ENCODE measurements around the gene RAD54L.
A peak's percentile ranks its signal among the peaks of the same experiment; 100 is the strongest.
"Not testable (repeated sequence)": the region's sequence is repeated elsewhere in the genome, so short reads cannot be mapped to it uniquely, and the experiment has no call there.

RAD54L gene

DNA sequence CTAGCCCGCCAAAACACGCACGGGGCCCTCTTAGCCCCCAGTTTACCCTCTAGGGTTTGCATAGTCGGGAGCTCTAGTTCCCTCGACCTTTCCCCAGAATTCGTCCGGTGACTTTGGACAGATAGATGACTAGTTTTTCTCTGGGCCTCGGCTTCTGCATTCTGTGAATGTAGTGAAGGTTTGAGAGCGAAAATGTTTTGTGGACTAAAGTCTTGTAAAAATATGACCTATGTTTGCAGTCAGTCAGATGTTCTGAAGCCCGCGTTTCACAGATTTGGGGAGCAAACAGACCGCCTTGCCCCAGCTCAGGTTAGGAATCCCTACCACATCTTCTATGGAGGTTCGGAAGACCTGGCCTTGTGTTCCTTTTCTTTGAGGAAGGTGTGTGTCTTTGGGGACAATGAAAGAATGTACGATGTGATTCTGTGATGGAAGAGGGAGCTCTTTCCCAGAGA is 56.3 kb downstream of the RAD54L start:
- peaks cover 7% of the 10 kb centered on the region for H3K36me3 Mint-ChIP-seq
- no peak for DNase-seq (ENCODE audit: low spot score in 2 of 2)
- H3K27ac Mint-ChIP-seq = peak overlapping the region; percentile 96
- no peaks in the 10 kb centered on the region for H3K27me3 Mint-ChIP-seq
- H3K4me3 Mint-ChIP-seq = peak overlapping the region; percentile 91
- peaks cover 39% of the 10 kb centered on the region for H3K4me1 Mint-ChIP-seq
- no peak for ATAC-seq (ENCODE audit: low read depth)
- no peaks in the 10 kb centered on the region for H3K9me3 Mint-ChIP-seq

DNA sequence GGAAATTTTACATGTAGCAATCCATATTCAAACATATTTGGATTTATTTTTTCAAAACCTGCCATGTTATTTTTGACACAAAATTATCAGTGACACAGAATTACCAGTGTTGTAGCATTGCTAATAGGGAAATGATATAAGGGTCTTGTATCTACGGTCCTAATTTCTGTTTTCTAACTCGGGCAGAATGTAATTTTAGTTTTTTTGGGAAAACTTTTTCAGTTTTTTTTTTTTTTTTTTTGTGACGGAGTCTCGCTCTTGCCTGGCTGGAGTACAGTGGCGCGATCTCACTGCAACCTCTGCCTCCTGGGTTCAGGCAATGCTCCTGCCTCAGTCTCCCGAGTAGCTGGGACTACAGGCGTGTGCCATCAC is 58.6 kb downstream of the RAD54L start:
- Mint-ChIP-seq H3K4me3 (peak overlapping the region; percentile 62), H3K9me3 (no peaks in the 10 kb centered on the region), H3K36me3 (peaks cover 12% of the 10 kb centered on the region), H3K27me3 (no peaks in the 10 kb centered on the region), H3K4me1 (peaks cover 32% of the 10 kb centered on the region), H3K27ac (no peak overlapping the region)
- ATAC-seq (ENCODE audit: low read depth) (no peak), DNase-seq (ENCODE audit: low spot score in 2 of 2) (no peak)

DNA sequence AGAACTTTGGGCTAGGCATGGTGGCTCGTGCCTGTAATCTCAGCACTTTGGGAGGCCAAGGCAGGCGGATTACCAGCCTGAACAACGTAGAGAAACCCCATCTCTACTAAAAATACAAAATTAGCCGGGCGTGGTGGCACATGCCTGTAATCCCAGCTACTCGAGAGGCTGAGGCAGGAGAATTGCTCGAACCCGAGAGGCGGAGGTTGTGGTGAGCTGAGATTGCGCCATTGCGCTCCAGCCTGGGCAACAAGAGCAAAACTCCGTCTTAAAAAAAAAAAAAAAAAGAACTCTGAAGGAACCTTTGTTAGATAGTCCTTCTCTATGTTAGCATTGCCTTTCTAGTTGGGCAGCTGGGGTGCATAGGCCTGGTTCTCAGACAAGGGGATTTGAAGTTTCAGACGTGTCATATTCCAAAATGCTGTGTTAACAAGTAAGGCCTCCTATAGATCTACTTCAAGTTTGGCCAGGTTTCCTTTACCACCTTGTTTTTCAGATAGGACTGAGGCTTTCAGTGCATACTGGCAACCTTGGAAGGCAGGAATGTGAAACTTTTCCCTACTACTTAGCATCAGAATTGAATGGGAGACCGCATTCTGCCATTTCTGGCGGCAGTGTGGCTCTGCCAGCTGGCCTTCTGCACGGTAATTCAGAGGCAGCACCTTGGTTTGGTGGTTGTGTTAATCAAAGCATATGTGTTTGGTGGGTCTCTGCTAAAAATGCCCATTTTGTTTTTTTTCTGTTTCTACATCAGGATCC is 62.0 kb downstream of the RAD54L start:
- DNase-seq (ENCODE audit: low spot score in 2 of 2) = no peak
- Mint-ChIP-seq H3K27ac (no peak overlapping the region), H3K9me3 (no peaks in the 10 kb centered on the region), H3K4me1 (peaks cover 19% of the 10 kb centered on the region), H3K36me3 (peaks cover 17% of the 10 kb centered on the region), H3K4me3 (no peak overlapping the region), H3K27me3 (no peaks in the 10 kb centered on the region)
- no peak for ATAC-seq (ENCODE audit: low read depth)

DNA sequence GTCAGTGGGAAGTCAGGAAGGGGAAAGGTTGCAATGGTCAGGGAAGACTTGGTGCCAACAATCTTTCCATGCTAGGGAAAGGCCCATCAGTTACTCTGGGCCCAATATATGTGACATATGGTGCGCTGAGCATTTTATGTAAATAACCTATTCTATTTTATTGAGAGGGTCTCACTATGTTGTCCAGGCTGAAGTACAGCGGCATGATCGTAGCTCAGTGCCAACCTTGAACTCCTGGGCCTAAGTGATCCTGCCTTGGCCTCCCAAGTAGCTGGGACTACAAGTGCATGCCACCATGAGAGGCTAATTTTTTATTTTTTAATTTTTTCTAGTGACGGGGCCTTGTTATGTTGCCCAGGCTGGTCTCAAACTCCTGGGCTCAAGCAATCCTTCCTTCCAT is 62.8 kb downstream of the RAD54L start:
- ATAC-seq (ENCODE audit: low read depth) (no peak), DNase-seq (ENCODE audit: low spot score in 2 of 2) (no peak)
- Mint-ChIP-seq H3K4me3 (no peak overlapping the region), H3K4me1 (peaks cover 18% of the 10 kb centered on the region), H3K9me3 (no peaks in the 10 kb centered on the region), H3K27ac (no peak overlapping the region), H3K27me3 (no peaks in the 10 kb centered on the region), H3K36me3 (peaks cover 20% of the 10 kb centered on the region)

DNA sequence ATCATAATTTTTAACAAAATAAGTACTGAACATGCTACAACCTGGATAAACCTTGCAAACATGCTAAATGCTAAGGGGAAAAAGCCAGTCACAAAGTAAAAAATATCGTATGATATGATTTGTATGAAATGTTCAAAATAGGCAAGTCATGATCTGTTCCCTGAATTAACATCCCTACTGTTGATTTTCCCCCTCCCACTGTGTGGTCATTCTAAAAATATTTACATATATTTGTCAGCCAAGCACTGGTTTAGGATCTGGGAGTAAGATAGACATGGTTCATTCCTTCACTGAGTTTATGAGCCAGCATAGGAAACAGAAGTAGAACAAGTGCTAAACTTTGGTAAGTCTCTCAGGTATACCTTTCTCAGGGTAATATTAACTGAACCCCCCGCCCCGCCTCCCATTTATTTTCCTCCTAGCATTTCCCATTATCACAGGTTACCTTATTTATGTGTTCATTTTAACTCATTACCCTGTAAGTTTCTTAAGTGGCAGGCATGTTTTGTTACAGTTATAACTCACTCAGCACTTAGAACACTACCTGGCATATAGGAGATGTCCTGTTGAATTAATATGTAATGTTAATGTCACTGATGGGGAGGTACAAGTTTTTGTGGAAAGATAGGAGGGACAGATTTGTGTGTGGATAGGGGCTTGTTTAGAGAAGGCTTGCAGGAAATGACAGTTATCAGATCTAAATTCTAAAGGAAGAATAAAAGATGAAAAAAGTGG is 68.3 kb downstream of the RAD54L start:
- no peak overlapping the region for H3K4me3 Mint-ChIP-seq
- no peak for ATAC-seq (ENCODE audit: low read depth)
- no peak overlapping the region for H3K27ac Mint-ChIP-seq
- peaks cover 16% of the 10 kb centered on the region for H3K36me3 Mint-ChIP-seq
- no peaks in the 10 kb centered on the region for H3K27me3 Mint-ChIP-seq
- DNase-seq (ENCODE audit: low spot score in 2 of 2) = no peak
- no peaks in the 10 kb centered on the region for H3K4me1 Mint-ChIP-seq
- no peaks in the 10 kb centered on the region for H3K9me3 Mint-ChIP-seq

DNA sequence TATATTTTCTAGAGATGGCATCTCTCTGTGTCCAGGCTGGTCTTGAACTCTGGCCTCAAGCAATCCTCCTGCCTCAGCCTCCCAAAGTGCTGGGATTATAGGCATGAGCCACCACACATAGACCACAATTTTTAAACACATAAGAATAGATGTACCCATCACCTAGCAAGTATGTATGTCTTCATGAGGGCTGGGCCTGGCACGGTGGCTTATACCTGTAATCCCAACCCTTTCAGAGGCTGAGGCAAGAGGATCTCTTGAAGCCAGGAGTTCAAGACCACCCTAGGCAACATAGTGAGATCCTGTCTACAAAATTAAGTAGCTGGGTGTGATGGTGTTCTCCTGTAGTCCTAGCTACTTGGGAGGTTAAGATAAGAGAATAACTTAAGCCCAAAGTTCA is 69.8 kb downstream of the RAD54L start:
- Mint-ChIP-seq H3K4me1 (no peaks in the 10 kb centered on the region), H3K9me3 (no peaks in the 10 kb centered on the region), H3K4me3 (no peak overlapping the region), H3K36me3 (peaks cover 18% of the 10 kb centered on the region), H3K27me3 (no peaks in the 10 kb centered on the region), H3K27ac (no peak overlapping the region)
- ATAC-seq (ENCODE audit: low read depth) (no peak), DNase-seq (ENCODE audit: low spot score in 2 of 2) (no peak)

DNA sequence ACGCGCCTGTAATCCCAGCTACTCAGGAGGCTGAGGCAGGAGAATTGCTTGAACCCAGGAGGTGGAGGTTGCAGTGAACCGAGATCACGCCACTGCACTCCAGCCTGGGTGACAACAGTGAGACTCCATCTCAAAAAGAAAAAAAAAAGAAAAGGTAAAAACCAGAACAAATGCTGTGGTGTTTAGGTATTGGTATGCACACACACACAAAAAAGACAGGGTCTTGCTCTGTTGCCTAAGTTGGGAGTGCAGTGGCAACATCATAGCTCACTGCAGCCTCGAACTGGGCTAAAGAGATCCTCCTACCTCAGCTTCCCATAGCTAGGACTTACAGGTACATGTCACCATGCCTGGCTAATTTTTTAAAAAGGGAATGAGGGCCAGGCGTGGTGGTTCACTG is 71.7 kb downstream of the RAD54L start:
- not testable (repeated sequence) for H3K9me3 Mint-ChIP-seq; DNase-seq (ENCODE audit: low spot score in 2 of 2); H3K27ac Mint-ChIP-seq; H3K4me3 Mint-ChIP-seq; H3K4me1 Mint-ChIP-seq; ATAC-seq (ENCODE audit: low read depth); H3K27me3 Mint-ChIP-seq
- H3K36me3 Mint-ChIP-seq = peaks cover 14% of the 10 kb centered on the region

DNA sequence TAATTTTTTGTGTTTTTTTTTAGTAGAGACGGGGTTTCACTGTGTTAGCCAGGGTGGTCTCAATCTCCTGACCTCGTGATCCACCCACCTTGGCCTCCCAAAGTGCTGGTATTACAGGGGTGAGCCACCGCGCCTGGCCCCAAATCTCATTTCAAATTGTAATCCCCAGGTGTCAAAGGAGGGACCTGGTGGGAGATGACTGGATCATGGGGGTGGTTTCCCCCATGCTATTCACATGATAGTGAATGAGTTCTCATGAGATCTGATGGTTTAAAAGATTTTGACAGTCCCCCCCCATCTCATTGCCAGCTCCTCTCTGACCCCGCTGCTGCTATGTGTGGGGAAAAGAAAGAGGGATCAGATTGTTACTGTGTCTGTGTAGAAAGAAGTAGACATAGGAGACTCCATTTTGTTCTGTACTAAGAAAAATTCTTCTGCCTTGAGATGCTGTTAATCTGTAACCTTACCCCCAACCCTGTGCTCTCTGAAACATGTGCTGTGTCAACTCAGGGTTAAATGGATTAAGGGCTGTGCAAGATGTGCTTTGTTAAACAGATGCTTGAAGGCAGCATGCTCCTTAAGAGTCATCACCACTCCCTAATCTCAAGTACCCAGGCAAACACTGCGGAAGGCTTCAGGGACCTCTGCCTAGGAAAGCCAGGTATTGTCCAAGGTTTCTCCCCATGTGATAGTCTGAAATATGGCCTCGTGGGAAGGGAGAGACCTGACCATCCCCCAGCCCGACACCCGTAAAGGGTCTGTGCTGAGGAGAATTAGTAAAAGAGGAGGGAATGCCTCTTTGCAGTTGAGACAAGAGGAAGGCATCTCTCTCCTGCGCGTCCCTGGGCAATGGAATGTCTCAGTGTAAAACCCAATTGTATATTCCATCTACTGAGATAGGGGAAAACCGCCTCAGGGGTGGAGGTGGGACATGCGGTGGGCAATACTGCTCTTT is 72.7 kb downstream of the RAD54L start:
- not testable (repeated sequence) for DNase-seq (ENCODE audit: low spot score in 2 of 2); H3K4me3 Mint-ChIP-seq; ATAC-seq (ENCODE audit: low read depth); H3K4me1 Mint-ChIP-seq; H3K9me3 Mint-ChIP-seq; H3K27me3 Mint-ChIP-seq
- Mint-ChIP-seq H3K27ac (peak overlapping the region; percentile 77), H3K36me3 (peaks cover 11% of the 10 kb centered on the region)

DNA sequence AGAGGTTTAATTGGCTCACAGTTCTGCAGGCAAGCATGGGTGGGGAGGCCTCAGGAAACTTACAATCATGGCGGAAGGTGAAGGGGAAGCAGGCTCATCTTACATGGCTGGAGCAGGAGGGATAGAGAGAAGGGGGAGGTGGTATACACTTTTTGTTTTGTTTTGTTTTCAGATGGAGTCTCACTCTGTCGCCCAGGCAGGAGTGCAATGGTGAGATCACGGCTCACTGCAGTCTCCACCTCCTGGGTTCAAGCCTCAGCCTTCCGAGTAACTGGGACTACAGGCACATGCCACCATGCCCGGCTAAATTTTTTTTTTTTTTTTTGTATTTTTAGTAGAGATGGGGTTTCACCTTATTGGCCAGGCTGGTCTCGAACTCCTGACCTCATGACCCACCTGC is 74.6 kb downstream of the RAD54L start:
- not testable (repeated sequence) for DNase-seq (ENCODE audit: low spot score in 2 of 2); ATAC-seq (ENCODE audit: low read depth); H3K4me1 Mint-ChIP-seq; H3K27me3 Mint-ChIP-seq; H3K9me3 Mint-ChIP-seq; H3K4me3 Mint-ChIP-seq; H3K27ac Mint-ChIP-seq
- H3K36me3 Mint-ChIP-seq = peaks cover 12% of the 10 kb centered on the region

DNA sequence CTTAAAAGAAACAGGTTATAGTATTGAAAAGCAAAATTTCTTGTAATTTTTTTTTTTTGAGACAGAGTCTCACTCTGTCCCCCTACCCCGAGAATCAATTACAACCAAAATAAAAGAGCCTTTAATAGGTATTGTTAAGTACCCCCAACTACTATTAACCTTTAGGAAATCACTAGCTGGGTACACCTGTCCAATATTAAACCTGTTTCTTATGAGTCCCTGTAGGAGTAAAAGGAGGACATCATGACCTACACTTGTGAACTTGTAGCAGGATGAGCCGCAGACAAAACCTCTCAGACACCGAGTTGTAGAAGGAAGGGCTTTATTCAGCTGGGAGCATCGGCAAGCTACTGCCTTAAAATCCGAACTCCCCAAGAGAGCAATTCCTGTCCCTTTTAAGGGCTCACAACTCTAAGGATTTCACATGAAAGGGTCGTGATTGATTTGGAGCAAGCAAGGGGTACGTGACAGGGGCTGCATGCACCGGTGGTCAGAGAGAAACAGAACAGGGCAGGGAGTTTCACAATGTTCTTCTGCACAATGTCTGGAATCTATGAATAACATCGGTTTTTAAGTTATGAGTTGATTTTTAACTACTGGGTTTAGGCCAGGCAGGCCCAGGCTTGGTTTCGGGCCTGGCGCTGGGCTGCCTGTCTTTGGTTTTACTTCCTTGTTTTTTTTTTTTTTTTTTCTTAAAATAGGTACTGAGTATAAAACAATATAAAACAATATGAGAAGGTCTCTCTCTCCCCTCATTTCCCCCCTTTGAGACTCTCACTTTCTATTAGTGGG is 77.9 kb downstream of the RAD54L start:
- ATAC-seq (ENCODE audit: low read depth) (peak; percentile 57), DNase-seq (ENCODE audit: low spot score in 2 of 2) (peak in 1 of 2 donors; percentile 29)
- H3K36me3 Mint-ChIP-seq, H3K4me3 Mint-ChIP-seq, H3K27me3 Mint-ChIP-seq, H3K9me3 Mint-ChIP-seq: not testable (repeated sequence)
- H3K27ac Mint-ChIP-seq = peak overlapping the region; percentile 98
- peaks cover 13% of the 10 kb centered on the region for H3K4me1 Mint-ChIP-seq

Data from memory B cell (primary cell).